ENCODE data around the gene GHR.

DNA sequence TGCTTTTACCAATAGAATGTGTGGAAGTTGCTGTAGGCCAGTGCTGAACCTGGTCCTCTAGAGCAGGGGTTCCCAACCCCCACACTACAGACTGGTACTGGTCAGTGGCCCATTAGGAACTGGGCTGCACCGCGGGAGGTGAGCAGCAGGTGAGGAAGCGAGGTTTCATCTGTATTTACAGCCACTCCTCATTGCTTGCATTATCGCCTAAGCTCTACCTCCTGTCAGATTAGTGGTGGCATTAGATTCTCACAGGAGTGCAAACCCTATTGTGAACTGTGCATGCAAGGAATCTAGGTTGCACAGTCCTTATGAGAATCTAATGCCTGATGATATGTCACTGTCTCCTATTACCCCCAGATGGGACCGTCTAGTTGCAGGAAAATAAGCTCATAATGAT lies 327.3 kb downstream of the GHR start:
- TF ChIP-seq, protein P1, sequence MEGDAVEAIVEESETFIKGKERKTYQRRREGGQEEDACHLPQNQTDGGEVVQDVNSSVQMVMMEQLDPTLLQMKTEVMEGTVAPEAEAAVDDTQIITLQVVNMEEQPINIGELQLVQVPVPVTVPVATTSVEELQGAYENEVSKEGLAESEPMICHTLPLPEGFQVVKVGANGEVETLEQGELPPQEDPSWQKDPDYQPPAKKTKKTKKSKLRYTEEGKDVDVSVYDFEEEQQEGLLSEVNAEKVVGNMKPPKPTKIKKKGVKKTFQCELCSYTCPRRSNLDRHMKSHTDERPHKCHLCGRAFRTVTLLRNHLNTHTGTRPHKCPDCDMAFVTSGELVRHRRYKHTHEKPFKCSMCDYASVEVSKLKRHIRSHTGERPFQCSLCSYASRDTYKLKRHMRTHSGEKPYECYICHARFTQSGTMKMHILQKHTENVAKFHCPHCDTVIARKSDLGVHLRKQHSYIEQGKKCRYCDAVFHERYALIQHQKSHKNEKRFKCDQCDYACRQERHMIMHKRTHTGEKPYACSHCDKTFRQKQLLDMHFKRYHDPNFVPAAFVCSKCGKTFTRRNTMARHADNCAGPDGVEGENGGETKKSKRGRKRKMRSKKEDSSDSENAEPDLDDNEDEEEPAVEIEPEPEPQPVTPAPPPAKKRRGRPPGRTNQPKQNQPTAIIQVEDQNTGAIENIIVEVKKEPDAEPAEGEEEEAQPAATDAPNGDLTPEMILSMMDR (IDR thresholded peaks at IDR 0.05) = no peak
- TF ChIP-seq EP300 (IDR thresholded peaks at IDR 0.05) (no peak), POLR2AphosphoS5 (IDR thresholded peaks at IDR 0.05) (no peak)

Data from stomach (tissue), 4 donors.